Gastroesophageal sphincter (tissue), 3 donors: ENCODE results near the gene SHISA9.

ENCODE experiments used
- POLR2A ChIP-seq, 2 donors: fragments of 450-650 bp; IDR thresholded peaks; one replicate each; pipeline ENCODE4 v1.6.1; 2017; ENCODE audit warnings: antibody characterized with exemption in 2 of 2, mild to moderate bottlenecking in 2 of 2, moderate library complexity in 1 of 2
- POLR2AphosphoS5 ChIP-seq: sonication (generic); formaldehyde crosslinking; IDR thresholded peaks from one replicate; pipeline ENCODE4 v1.6.1; 2017; ENCODE audit warnings: antibody characterized with exemption
- TF ChIP-seq, protein P1 (sequence below), 4 experiments: fragments of 200-600 bp in 2 of 4; fragments of 450-650 bp in 2 of 4; sonication (generic) in 1 of 4; IDR thresholded peaks; one replicate each; pipeline ENCODE4 v1.5.1; 2017 to 2019; ENCODE audit warnings: antibody characterized with exemption in 4 of 4, mild to moderate bottlenecking in 2 of 4, moderate library complexity in 2 of 4

DNA sequence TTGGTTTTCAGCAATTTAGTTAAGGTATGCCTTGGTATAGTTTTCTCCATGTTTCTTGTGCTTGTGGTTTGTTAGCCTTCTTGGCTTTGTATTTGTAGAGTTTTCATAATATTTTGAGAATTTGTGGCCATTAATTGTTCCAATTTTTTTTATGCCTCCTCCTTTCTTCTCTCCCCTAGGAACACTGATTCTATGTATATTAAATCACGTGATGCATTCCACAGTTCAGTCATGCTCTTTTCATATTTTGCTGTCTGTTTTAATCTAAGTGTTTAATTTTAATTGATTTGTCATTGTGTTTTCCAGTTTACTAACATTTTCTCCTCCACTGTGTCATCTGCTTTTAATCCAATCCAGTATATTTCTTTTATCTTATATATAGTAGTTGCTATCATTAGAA, 263.6 kb downstream of the SHISA9 start:
- TF ChIP-seq, protein P1, sequence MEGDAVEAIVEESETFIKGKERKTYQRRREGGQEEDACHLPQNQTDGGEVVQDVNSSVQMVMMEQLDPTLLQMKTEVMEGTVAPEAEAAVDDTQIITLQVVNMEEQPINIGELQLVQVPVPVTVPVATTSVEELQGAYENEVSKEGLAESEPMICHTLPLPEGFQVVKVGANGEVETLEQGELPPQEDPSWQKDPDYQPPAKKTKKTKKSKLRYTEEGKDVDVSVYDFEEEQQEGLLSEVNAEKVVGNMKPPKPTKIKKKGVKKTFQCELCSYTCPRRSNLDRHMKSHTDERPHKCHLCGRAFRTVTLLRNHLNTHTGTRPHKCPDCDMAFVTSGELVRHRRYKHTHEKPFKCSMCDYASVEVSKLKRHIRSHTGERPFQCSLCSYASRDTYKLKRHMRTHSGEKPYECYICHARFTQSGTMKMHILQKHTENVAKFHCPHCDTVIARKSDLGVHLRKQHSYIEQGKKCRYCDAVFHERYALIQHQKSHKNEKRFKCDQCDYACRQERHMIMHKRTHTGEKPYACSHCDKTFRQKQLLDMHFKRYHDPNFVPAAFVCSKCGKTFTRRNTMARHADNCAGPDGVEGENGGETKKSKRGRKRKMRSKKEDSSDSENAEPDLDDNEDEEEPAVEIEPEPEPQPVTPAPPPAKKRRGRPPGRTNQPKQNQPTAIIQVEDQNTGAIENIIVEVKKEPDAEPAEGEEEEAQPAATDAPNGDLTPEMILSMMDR (IDR thresholded peaks at IDR 0.05), result no peak
- TF ChIP-seq POLR2AphosphoS5, result no peak
- TF ChIP-seq POLR2A (IDR thresholded peaks at IDR 0.05), result no peak
